RWPE1 (cell line): ENCODE measurements around the gene ANKRD13D.
A peak's percentile ranks its signal among the peaks of the same experiment; 100 is the strongest.

Source experiments
- CTCF ChIA-PET: fragments of 350-600 bp; sonication (Branson Sonifier 250); formaldehyde crosslinking; extraction: SDS; loops from one replicate; lab custom pipeline; 2021; lab: Yijun Ruan, JAX
- POLR2A ChIA-PET: fragments of 400-600 bp; formaldehyde crosslinking; extraction: SDS; loops from one replicate; lab custom pipeline; 2020; ENCODE audit warnings: antibody characterized with exemption; ENCODE audit not compliant: low non-redundant PET; lab: Yijun Ruan, JAX
- DNase-seq: peaks from one replicate; pipeline ENCODE4 v3.0.0; 2012; ENCODE audit warnings: low spot score
- H3K27ac ChIP-seq: fragments of 450-650 bp; 2 replicates; pipeline ENCODE4 v1.5.1; 2017
- TF ChIP-seq, protein P1 (sequence below): fragments of 450-650 bp; conservative IDR thresholded peaks from 2 replicates; pipeline ENCODE4 v1.5.1; 2017; ENCODE audit warnings: low read depth, mild to moderate bottlenecking

The ANKRD13D gene

DNA sequence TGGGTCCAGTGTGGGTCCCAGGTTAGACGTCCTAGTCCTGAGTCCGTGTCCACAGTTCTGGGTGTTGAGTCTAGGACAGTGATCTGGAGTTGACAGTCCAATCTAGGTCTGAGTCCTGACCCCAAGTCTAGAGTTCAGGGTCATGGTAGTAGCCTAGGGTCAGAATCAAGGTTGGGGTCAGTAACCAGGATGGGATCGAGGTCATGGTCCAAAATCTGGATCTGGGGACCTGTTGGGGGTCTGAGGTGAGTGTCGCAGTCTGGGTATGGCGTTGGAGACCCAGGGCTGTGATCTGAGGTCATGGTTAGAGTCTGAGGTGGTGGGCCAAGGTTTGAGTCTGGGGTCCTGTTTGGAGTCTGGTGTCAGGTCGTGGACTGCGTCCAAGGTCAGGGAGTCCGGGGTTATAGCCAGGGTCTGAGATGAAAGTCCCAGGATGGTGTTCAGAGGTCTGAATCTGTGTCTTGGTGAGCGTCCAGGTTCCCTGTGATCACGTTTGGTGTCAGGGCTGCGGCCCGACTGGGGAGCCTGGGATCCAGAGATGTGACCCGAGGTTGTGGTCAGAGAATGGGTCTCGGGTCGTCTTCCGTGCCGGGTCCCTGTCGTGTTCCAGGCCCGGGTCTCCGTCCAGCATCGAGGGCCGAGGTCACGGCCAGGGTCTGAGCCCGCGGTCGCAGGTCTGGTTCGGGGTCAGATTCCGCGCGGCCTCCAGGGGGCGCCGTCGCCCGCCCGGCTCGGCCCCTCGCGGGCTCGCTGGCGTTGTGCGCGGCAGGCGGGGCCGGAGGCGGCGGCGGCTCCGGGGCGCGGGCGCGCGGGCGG, 23.3 kb upstream of the ANKRD13D start:
- ChIA-PET CTCF (interaction anchor here (1.0 to 2.6 kb wide), 2 partner anchors 19 to 52 kb away, joined by 4 to 15 read pairs; no protein-coding TSS in a partner anchor), POLR2A (interaction anchor here (1.3 kb wide), 1 partner anchor 51 kb away, joined by 3 read pairs; no protein-coding TSS in a partner anchor)
- DNase-seq, result peak; percentile 70
- H3K27ac ChIP-seq, result peak overlapping the region; percentile 96
- TF ChIP-seq, protein P1, sequence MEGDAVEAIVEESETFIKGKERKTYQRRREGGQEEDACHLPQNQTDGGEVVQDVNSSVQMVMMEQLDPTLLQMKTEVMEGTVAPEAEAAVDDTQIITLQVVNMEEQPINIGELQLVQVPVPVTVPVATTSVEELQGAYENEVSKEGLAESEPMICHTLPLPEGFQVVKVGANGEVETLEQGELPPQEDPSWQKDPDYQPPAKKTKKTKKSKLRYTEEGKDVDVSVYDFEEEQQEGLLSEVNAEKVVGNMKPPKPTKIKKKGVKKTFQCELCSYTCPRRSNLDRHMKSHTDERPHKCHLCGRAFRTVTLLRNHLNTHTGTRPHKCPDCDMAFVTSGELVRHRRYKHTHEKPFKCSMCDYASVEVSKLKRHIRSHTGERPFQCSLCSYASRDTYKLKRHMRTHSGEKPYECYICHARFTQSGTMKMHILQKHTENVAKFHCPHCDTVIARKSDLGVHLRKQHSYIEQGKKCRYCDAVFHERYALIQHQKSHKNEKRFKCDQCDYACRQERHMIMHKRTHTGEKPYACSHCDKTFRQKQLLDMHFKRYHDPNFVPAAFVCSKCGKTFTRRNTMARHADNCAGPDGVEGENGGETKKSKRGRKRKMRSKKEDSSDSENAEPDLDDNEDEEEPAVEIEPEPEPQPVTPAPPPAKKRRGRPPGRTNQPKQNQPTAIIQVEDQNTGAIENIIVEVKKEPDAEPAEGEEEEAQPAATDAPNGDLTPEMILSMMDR, result peak; percentile 84

DNA sequence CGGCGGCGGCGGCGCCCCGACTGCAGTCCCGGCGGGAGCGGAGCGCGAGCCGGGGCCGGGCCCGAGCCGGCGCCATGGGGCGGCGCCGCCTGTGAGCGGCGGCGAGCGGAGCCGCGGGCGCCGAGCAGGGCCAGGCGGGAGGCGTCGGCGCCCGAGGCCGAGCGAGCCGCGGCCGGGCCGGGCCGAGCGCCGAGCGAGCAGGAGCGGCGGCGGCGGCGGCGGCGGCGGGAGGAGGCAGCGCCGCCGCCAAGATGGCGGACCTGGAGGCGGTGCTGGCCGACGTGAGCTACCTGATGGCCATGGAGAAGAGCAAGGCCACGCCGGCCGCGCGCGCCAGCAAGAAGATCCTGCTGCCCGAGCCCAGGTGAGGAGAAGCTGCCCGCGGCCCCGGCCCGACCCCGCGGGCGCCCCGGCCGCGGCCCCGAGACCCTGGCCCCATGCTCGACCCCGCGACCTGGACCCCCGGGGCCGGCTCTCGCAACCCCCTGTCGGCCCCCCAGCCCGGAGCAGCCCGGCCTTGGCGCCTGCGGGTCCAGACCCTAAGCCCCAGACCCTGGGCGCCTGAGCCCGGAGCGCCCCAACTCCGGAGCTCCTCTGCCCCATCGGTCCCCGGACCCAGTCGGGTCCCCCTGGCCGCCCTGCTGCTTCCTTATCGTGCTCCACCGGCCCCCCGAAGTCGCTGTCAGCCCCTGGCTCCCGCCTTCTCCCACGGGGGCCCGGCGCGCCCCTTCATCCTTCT, 22.5 kb upstream of the ANKRD13D start, which contains the start of gene GRK2:
GRK2 (plus strand) TSS at position 25 of the 739 bp plus-strand sequence; CDS start at position 252, 227 bp downstream.
- H3K27ac ChIP-seq, result peak within 1 kb of the TSS; percentile 96
- no peak for DNase-seq
- ChIA-PET CTCF (interaction anchor here (1.0 to 2.6 kb wide), 4 partner anchors 18 to 116 kb away, joined by 4 to 15 read pairs (median 5); no protein-coding TSS in a partner anchor), POLR2A (interaction anchor here (0.8 kb wide), 1 partner anchor 11 kb away, joined by 3 read pairs; no protein-coding TSS in a partner anchor)
- TF ChIP-seq, protein P1, result no peak; the same call in 1 of the 2 replicates

DNA sequence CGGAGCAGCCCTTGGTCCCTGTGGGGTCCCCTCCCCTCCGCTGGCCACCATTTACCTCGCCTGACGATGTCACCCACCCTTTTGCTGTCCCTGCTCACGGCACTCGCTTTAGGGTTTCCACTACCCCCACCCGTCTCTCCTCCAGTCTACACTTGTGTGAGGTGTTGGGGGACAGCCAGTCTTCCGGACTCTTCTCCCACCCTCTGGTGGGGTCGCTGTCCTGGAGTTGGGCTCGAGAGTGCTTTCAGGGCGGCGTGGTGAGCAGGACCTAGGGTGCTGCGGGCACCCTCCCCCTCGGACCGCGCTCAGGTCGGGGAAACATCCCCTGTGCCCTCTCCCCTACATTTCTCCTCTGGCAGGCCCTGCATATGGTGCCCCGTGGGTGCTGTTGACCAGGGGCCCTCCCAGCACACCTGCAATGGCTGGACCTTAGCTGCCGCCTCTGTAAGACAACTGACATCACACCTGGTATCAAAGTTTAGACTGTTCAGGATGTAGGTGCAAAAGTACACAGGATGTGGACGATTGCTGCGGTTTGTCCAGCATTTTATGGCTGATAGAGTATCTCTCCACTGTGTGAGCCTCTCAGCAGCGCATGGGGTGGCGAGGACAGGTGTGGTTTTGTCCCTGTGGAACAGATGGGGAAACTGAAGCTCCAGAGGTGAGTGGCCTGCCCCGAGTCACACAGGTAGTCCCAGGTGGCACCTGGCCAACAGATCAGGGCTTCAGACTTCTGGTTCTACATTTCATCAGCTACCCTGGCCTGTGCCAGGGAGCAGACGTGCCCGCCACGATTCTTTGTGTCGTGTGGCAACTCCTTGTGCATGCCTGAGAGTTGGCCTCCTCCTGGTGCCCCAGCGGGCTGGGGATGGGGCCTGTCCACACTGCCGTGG, 21.7 kb upstream of the ANKRD13D start:
- POLR2A ChIA-PET, result interaction anchor here (0.8 kb wide), 1 partner anchor 10 kb away, joined by 3 read pairs; no protein-coding TSS in a partner anchor
- TF ChIP-seq, protein P1, result no peak
- H3K27ac ChIP-seq, result peak overlapping the region; percentile 96
- CTCF ChIA-PET, result interaction anchor here (1.0 to 2.6 kb wide), 4 partner anchors 17 to 115 kb away, joined by 4 to 15 read pairs (median 5); no protein-coding TSS in a partner anchor
- no peak for DNase-seq

DNA sequence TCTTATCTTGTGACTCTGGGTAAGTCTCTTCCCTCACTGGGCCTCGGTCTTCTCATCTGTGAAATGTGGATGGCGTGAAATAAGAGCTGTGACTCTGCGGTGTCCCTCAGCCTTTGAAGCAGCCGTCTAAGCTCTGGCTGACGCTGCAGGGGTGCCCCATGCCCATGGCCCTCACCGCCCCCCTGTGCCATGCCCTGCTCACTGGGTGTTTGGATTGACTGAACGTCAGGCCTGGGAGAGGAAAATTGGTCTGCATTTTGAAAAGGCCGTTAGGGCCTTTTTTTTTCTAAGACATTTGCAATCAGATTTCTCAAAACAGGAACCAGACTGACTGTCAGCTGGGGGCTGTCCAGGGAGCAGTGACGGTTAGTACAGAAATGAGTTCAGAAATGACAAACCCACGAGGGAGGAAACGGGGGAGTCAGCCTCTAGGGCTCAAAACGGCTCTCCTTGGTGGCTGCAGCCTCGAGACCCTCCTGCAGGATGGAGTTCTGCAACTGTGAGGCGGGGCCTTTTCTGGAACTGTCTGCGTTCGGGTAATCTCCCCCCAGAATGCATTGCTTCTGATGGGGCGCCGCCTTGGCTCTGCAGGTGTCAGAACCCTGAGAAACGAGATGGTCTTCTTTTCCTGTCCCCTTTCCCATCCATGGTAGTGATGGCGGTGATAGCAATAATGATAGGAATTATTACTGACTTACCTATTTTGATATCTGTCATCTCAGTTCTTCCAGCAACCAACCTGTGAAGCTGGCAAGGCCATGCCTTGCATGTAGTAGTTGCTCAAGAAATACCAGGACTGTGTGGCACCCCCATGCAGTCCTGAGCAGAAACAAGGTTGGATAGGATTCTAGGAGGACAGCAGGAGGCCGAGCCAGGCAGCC, 20.8 kb upstream of the ANKRD13D start:
- ChIA-PET CTCF (interaction anchor here (1.2 kb wide), 1 partner anchor 114 kb away, joined by 5 read pairs; no protein-coding TSS in a partner anchor), POLR2A (no interaction called here)
- TF ChIP-seq, protein P1, result no peak
- DNase-seq, result no peak
- peak overlapping the region; percentile 96 for H3K27ac ChIP-seq

DNA sequence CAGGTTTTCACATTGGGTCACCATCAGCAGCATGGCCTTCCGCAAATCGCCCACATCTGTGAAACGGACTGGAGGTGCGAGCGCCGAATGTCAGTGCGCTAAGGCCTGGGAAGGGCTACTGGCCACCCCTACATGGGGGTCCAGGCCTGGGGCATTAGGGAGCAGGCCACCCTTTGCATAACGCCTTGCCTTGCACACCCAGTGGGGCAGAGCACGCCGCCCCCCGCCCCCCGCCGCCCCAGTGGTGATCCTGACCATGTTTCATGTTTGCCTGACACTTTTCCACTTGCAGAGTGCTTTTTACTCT, 20.2 kb upstream of the ANKRD13D start:
- peak overlapping the region; percentile 96 for H3K27ac ChIP-seq
- TF ChIP-seq, protein P1, result no peak
- ChIA-PET POLR2A (no interaction called here), CTCF (no interaction called here)
- DNase-seq, result no peak
